ENCODE results near the gene YBX3.

- TF ChIP-seq CTCF (IDR thresholded peaks at IDR 0.05) (peak in 1 of 7 experiments; percentile 6), POLR2A (IDR thresholded peaks at IDR 0.05) (no peak)
These were observed 27.2 kb upstream of the YBX3 start for GRCh38 chr12:10750385-10750727.
